HepG2 (cell line): ENCODE data around the gene LCN12. TPM values are rescaled to one million over a fixed set of nuclear protein-coding genes. Genes with fewer than 3 reads are reported as not detected.

Experiments
- EED ChIP-seq: sonication (generic); formaldehyde crosslinking; IDR thresholded peaks from 2 replicates; pipeline ENCODE4 v1.5.0; 2020; ENCODE audit warnings: mild to moderate bottlenecking, missing genetic modification reagents
- FIP1L1 ChIP-seq: fragments of 200-400 bp; formaldehyde crosslinking; IDR thresholded peaks from 2 replicates; pipeline ENCODE4 v1.6.1; 2018; ENCODE audit warnings: low read depth, mild to moderate bottlenecking, low read length, moderate library complexity, borderline replicate concordance; ENCODE audit not compliant: insufficient read depth
- SMAD1 ChIP-seq: sonication (generic); formaldehyde crosslinking; IDR thresholded peaks from 2 replicates; pipeline ENCODE4 v1.4.0; 2020; ENCODE audit warnings: missing genetic modification reagents, low read depth, mild to moderate bottlenecking, borderline replicate concordance
- polyA plus RNA-seq, 8 experiments: library from polyadenylated mRNA; depleted of rRNA in 3 of 8; stranded (reverse) in 7 of 8; unstranded in 1 of 8; fragments of >200 nt; fragmentation: Illumina TruSeq in 4 of 8; extraction: Trizol in 4 of 8; gene quantifications; 2 replicates each; pipeline versions ENCODE4 v1.2.1 to v1.2.3, GENCODE V29; 2011 to 2016; ENCODE audit warnings: low read depth in 4 of 8, missing spikeins in 1 of 8, mixed read lengths in 1 of 8; ENCODE audit not compliant: insufficient read depth in 1 of 8
- total RNA-seq, 5 experiments: library from RNA; depleted of rRNA; stranded (reverse); fragments of >200 nt; fragmentation: Illumina TruSeq; extraction: Trizol; gene quantifications; 2 replicates each; pipeline ENCODE4 v1.2.3, GENCODE V29; 2016; ENCODE audit warnings: low read depth in 1 of 5
- TF ChIP-seq, protein P1 (sequence below): sonication (generic); formaldehyde crosslinking; IDR thresholded peaks from 2 replicates; pipeline ENCODE4 v1.5.0; 2020; ENCODE audit warnings: mild to moderate bottlenecking, missing genetic modification reagents, moderate library complexity
- TF ChIP-seq, protein P2 (sequence below): sonication (generic); formaldehyde crosslinking; IDR thresholded peaks from 2 replicates; pipeline ENCODE4 v1.4.0; 2020; ENCODE audit warnings: missing genetic modification reagents, mild to moderate bottlenecking, borderline replicate concordance
- TF ChIP-seq, protein P3 (sequence below): sonication (generic); formaldehyde crosslinking; IDR thresholded peaks from 2 replicates; pipeline ENCODE4 v1.5.1; 2020; ENCODE audit warnings: mild to moderate bottlenecking, missing genetic modification reagents, moderate library complexity
- TF ChIP-seq, protein P4 (sequence below): sonication (generic); formaldehyde crosslinking; IDR thresholded peaks from 2 replicates; pipeline ENCODE4 v1.8.0; 2022; ENCODE audit warnings: mild to moderate bottlenecking, missing genetic modification reagents, moderate library complexity

LCN12 gene
- total and polyA plus RNA-seq, 2 of the 13 experiments (the other 11 are each of a cell fraction or from before 2014, with no cell fraction given), result 3.4 to 6.9 TPM

DNA sequence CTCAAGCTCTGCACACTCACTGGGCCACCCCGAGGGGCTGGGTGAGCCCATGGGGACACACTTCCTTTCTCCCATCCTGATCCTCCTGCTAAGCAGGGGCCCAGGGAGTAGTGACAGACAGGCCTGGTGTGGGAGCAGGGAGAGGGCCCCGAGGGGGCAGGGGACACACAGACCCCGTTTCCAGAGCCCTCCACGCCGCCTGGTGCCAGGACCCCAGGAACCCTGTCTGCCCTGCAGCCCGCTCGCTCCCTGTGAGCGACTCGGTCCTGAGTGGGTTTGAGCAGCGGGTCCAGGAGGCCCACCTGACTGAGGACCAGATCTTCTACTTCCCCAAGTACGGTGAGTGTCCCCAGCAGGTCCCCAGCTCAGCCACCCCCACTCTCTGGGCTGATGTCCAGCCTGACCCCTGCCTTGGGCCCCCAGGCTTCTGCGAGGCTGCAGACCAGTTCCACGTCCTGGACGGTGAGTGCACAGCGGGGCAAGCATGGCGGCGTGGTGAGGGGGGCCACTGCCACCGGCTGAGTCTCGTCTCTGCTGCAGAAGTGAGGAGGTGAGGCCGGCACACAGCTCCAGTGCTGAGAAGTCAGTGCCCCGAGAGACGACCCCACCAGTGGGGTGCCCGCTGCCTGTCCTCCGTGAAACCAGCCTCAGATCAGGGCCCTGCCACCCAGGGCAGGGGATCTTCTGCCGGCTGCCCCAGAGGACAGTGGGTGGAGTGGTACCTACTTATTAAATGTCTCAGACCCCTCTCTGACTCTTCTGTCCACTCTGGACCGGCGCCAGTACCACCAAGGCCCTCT, 5.6 kb upstream of the LCN12 start (continued):
- TF ChIP-seq SMAD1 (CRISPR knock-in tag), result 0 out of 2 replicates have a peak, but pooled peaks have one; percentile 51
- TF ChIP-seq, protein P1, sequence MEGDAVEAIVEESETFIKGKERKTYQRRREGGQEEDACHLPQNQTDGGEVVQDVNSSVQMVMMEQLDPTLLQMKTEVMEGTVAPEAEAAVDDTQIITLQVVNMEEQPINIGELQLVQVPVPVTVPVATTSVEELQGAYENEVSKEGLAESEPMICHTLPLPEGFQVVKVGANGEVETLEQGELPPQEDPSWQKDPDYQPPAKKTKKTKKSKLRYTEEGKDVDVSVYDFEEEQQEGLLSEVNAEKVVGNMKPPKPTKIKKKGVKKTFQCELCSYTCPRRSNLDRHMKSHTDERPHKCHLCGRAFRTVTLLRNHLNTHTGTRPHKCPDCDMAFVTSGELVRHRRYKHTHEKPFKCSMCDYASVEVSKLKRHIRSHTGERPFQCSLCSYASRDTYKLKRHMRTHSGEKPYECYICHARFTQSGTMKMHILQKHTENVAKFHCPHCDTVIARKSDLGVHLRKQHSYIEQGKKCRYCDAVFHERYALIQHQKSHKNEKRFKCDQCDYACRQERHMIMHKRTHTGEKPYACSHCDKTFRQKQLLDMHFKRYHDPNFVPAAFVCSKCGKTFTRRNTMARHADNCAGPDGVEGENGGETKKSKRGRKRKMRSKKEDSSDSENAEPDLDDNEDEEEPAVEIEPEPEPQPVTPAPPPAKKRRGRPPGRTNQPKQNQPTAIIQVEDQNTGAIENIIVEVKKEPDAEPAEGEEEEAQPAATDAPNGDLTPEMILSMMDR (CRISPR knock-in tag), result peak; percentile 1; the same call in 1 of the 2 replicates
- TF ChIP-seq, protein P2, sequence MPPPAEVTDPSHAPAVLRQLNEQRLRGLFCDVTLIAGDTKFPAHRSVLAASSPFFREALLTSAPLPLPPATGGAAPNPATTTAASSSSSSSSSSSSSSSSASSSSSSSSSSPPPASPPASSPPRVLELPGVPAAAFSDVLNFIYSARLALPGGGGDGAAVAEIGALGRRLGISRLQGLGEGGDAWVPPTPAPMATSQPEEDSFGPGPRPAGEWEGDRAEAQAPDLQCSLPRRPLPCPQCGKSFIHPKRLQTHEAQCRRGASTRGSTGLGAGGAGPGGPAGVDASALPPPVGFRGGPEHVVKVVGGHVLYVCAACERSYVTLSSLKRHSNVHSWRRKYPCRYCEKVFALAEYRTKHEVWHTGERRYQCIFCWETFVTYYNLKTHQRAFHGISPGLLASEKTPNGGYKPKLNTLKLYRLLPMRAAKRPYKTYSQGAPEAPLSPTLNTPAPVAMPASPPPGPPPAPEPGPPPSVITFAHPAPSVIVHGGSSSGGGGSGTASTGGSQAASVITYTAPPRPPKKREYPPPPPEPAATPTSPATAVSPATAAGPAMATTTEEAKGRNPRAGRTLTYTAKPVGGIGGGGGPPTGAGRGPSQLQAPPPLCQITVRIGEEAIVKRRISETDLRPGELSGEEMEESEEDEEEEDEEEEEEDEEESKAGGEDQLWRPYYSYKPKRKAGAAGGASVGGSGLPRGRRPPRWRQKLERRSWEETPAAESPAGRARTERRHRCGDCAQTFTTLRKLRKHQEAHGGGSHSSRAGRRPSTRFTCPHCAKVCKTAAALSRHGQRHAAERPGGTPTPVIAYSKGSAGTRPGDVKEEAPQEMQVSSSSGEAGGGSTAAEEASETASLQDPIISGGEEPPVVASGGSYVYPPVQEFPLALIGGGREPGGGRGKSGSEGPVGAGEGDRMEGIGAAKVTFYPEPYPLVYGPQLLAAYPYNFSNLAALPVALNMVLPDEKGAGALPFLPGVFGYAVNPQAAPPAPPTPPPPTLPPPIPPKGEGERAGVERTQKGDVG (CRISPR knock-in tag), result 0 out of 2 replicates have a peak, but pooled peaks have one; percentile 50
- 0 out of 2 replicates have a peak, but pooled peaks have one; percentile 21 for TF ChIP-seq EED (CRISPR knock-in tag)
- no peak for TF ChIP-seq FIP1L1
- TF ChIP-seq, protein P3, sequence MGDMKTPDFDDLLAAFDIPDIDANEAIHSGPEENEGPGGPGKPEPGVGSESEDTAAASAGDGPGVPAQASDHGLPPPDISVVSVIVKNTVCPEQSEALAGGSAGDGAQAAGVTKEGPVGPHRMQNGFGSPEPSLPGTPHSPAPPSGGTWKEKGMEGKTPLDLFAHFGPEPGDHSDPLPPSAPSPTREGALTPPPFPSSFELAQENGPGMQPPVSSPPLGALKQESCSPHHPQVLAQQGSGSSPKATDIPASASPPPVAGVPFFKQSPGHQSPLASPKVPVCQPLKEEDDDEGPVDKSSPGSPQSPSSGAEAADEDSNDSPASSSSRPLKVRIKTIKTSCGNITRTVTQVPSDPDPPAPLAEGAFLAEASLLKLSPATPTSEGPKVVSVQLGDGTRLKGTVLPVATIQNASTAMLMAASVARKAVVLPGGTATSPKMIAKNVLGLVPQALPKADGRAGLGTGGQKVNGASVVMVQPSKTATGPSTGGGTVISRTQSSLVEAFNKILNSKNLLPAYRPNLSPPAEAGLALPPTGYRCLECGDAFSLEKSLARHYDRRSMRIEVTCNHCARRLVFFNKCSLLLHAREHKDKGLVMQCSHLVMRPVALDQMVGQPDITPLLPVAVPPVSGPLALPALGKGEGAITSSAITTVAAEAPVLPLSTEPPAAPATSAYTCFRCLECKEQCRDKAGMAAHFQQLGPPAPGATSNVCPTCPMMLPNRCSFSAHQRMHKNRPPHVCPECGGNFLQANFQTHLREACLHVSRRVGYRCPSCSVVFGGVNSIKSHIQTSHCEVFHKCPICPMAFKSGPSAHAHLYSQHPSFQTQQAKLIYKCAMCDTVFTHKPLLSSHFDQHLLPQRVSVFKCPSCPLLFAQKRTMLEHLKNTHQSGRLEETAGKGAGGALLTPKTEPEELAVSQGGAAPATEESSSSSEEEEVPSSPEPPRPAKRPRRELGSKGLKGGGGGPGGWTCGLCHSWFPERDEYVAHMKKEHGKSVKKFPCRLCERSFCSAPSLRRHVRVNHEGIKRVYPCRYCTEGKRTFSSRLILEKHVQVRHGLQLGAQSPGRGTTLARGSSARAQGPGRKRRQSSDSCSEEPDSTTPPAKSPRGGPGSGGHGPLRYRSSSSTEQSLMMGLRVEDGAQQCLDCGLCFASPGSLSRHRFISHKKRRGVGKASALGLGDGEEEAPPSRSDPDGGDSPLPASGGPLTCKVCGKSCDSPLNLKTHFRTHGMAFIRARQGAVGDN, result peak; percentile 48; the same call in 1 of the 2 replicates
- TF ChIP-seq, protein P4, sequence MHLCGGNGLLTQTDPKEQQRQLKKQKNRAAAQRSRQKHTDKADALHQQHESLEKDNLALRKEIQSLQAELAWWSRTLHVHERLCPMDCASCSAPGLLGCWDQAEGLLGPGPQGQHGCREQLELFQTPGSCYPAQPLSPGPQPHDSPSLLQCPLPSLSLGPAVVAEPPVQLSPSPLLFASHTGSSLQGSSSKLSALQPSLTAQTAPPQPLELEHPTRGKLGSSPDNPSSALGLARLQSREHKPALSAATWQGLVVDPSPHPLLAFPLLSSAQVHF (CRISPR knock-in tag), result 0 out of 2 replicates have a peak, but pooled peaks have one; percentile 6
